ENCODE results near the gene TERT. TPM values are rescaled to one million over a fixed set of nuclear protein-coding genes. Genes with fewer than 3 reads are reported as not detected.

The TERT gene
- total and polyA plus RNA-seq, 2 of the 4 experiments (the other 2 are of a cell fraction) = not detected

DNA sequence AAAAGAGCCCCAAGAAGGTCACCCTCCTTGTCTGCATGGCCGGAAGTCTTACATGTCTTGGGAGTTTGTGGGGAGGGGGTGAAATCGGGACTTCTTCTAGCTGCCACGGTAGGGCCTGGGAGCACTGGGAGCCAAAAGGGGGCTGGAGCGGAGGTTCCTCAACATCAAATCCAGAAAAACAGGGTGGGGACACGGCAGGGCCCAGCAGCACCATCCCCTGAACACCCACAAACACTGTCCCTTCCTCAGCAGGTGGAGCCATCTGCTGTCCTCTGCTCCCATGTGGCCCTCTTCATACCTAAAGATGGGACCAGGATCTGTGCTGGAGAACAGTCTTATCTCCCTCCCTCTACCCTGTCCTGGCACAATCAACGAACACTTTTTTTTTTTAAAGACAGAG is 2.7 kb downstream of the TERT start:
- ATAC-seq (ENCODE audit: low read depth) (no peak), DNase-seq (no peak)
- Histone ChIP-seq H3K9me3 (ENCODE audit: control insufficient read depth, insufficient read depth, low read length) (peaks cover 3% of the 10 kb centered on the region; the same call in 1 of the 2 replicates), H3K9me1 (ENCODE audit: insufficient read depth, low read length) (no peaks in the 10 kb centered on the region), H3K27me3 (ENCODE audit: control insufficient read depth, insufficient read depth, low read length) (peaks cover 18% of the 10 kb centered on the region), H3K4me1 (ENCODE audit: control insufficient read depth, insufficient read depth, low read length) (no peaks in the 10 kb centered on the region), H4K8ac (ENCODE audit: low read depth in 2 of 2, low read length in 2 of 2) (no peak overlapping the region), H2BK20ac (ENCODE audit: low read depth, low read length) (no peak overlapping the region), H3K4ac (ENCODE audit: low read depth, low read length) (no peak overlapping the region), H3K56ac (ENCODE audit: extremely low read depth, insufficient read depth, low read length) (no peak overlapping the region), H2AFZ (replicated peaks; ENCODE audit: low read length, poor library complexity) (no peak overlapping the region), H2BK15ac (ENCODE audit: low read depth, low read length) (no peak overlapping the region), H4K5ac (ENCODE audit: low read depth, low read length) (no peak overlapping the region), H3K9ac (ENCODE audit: low read depth, low read length) (no peak overlapping the region), H3K4me3 (ENCODE audit: insufficient read depth, low read depth, low read length) (no peak overlapping the region), H3K36me3 (ENCODE audit: control insufficient read depth, insufficient read depth, low read length) (no peaks in the 10 kb centered on the region), H4K91ac (ENCODE audit: insufficient read depth, low read depth, low read length) (no peak overlapping the region), H3K18ac (ENCODE audit: low read depth, low read length) (no peak overlapping the region), H2AK5ac (ENCODE audit: low read depth, low read length) (no peak overlapping the region), H2AK9ac (replicated peaks; ENCODE audit: low read depth, low read length, poor library complexity) (no peak overlapping the region), H3K14ac (replicated peaks; ENCODE audit: low read depth, low read length) (no peak overlapping the region), H3K4me2 (ENCODE audit: low read depth, low read length) (no peak overlapping the region), H2BK120ac (ENCODE audit: low read depth, low read length) (no peak overlapping the region), H3K23ac (ENCODE audit: low read depth, low read length) (no peak overlapping the region), H2BK5ac (ENCODE audit: low read depth, low read length, poor library complexity, severe bottlenecking) (no peak overlapping the region), H3K79me1 (ENCODE audit: low read depth in 1 of 2, low read length in 2 of 2) (no peaks in the 10 kb centered on the region), H4K20me1 (ENCODE audit: insufficient read depth, low read length) (no peaks in the 10 kb centered on the region), H3K27ac (ENCODE audit: insufficient read depth, low read length) (no peak overlapping the region)
- dilution Hi-C loops (cut with HindIII; ENCODE audit: low sequenced_read_pairs, unreplicated experiment) (no loop called here), intact Hi-C loops (cut with micrococcal nuclease) (no loop called here), in situ Hi-C loops (cut with MboI; ENCODE audit: low sequenced_read_pairs) (no loop called here)
- no CpG with 5 or more reads among the region's 6 CpGs for WGBS, 2 experiments (ENCODE audit: extremely low coverage in 2 of 2, insufficient read length in 1 of 2)
- POLR2A ChIA-PET (ENCODE audit: unreplicated experiment) = no interaction called here
- no TSS peak for BruUV-seq (replicated peaks)
- CTCF ChIA-PET = no interaction called here
- TF ChIP-seq MAZ (IDR thresholded peaks at IDR 0.05; ENCODE audit: borderline replicate concordance, low read depth, low read length) (no peak), SMC3 (IDR thresholded peaks at IDR 0.05; ENCODE audit: low read depth, low read length) (no peak), MXI1 (IDR thresholded peaks at IDR 0.05; ENCODE audit: borderline replicate concordance, low read depth, low read length) (no peak), POLR2A (IDR thresholded peaks at IDR 0.05; ENCODE audit: low read depth, low read length) (no peak), NFE2L2 (IDR thresholded peaks at IDR 0.05; ENCODE audit: low read depth, low read length) (no peak), MAFK (IDR thresholded peaks at IDR 0.05; ENCODE audit: low read depth, low read length) (no peak), RFX5 (IDR thresholded peaks at IDR 0.05; ENCODE audit: low read depth, low read length) (no peak), RAD21 (IDR thresholded peaks at IDR 0.05; ENCODE audit: low read length) (no peak)
- TF ChIP-seq, protein P1, sequence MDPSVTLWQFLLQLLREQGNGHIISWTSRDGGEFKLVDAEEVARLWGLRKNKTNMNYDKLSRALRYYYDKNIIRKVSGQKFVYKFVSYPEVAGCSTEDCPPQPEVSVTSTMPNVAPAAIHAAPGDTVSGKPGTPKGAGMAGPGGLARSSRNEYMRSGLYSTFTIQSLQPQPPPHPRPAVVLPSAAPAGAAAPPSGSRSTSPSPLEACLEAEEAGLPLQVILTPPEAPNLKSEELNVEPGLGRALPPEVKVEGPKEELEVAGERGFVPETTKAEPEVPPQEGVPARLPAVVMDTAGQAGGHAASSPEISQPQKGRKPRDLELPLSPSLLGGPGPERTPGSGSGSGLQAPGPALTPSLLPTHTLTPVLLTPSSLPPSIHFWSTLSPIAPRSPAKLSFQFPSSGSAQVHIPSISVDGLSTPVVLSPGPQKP (IDR thresholded peaks at IDR 0.05; ENCODE audit: borderline replicate concordance, low read depth, low read length) = no peak
